ELR (cell line): ENCODE measurements around the gene SAPCD2.
"Not testable (repeated sequence)": the region's sequence is repeated elsewhere in the genome, so short reads cannot be mapped to it uniquely, and the experiment has no call there.

Experiments
- DNase-seq: peaks from one replicate; pipeline ENCODE4 v3.0.0-alpha.2; 2015; ENCODE audit warnings: low read depth

Gene SAPCD2

DNA sequence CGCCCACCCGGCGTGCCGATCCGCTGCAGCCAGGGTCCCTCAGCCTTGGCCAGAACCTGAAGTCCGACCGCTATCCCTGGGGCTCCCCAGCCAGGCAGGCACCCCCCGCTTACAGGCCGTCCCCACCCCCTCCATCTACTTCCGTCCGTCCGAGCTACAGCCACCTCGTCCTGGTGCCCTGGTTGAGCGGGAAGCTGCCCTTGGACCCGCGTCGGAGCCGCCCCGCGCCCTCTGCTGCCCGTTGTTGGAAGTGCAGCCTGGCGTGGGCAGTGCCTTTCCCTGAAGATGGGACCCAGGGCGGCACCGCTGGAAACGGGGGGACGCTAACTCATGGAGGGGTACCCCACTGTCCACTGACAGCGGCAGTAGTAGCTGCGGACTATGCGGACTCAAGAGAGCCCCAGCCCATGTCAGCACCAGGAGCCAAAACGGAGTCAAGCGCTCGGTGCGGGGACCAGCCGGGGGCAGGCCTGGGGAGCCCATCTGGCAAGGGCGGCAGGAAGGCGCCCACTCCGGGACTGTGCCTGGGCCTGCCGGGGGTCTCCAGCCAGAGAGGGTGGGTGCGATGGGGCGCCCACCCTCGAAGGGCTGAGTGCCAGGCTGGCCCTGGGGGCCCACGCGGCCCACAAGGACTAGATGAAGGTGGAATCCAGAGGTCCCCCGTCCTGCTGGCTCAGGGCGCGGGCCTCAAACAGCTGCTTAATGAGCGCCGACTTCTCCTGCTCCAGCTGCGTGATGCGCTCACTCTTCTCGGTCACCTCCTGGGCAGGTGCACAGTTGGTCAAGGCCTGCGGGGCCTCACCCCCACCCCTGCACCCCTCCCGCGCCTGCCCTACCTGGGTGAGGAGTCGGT is 6.1 kb downstream of the SAPCD2 start:
- DNase-seq, result peak; percentile 76

DNA sequence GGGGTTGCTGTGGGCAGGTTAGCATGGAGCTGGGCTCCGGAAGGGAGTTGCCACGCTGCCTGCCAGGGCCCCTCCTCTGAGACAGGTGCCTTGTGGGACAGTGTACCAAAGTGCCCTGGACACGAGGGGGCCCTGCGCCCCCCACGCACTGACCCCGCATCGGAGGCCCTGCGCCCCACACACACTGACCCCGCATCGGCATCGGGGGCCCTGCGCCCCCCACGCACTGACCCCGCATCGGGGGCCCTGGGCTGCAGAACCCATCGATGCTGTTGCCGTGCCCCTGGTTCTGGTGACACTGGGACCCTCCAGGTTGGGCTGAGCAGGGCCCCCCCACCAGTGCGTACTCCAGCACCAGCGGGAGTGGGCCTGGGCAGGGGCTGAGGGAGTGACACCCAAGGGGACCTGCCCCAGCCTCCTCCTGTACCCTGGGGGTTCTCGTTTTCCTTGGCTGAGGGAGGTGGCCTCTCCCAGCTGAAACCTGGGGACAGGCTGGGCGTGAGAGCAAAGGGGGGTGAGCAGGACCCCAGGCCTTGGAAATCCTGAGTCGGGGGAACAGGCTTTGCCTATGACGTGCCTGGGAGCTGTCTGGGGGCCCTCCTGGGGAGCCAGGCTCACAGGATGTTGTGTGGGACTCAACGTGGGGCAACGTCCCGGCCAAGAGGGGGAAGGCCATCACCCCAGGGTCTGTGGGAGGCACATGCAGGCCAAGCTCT is 6.9 kb downstream of the SAPCD2 start:
- no peak for DNase-seq

DNA sequence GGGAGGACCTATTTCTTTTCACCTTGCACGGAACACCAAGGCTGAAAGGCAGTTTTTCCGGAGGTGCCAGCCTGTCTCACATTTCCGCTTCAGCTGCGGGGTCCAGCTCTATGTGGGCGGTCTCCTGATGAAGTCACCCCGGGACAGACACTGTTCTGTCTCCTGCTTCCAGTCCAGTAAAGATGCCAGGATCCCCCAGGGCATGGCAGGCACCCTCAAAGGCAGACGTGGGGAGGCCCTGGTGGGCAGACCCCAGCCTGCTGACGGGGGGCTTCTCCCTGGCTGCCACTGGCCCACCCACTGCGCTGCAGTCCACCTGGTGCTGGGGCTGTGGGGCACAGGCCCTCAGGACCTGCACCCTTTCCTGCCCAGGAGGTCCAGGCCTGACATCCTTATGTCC is 7.6 kb downstream of the SAPCD2 start:
- DNase-seq, result not testable (repeated sequence)

- no peak for DNase-seq
Measured at GRCh38 chr9:137062384-137062783, 8.0 kb downstream of the SAPCD2 start.

DNA sequence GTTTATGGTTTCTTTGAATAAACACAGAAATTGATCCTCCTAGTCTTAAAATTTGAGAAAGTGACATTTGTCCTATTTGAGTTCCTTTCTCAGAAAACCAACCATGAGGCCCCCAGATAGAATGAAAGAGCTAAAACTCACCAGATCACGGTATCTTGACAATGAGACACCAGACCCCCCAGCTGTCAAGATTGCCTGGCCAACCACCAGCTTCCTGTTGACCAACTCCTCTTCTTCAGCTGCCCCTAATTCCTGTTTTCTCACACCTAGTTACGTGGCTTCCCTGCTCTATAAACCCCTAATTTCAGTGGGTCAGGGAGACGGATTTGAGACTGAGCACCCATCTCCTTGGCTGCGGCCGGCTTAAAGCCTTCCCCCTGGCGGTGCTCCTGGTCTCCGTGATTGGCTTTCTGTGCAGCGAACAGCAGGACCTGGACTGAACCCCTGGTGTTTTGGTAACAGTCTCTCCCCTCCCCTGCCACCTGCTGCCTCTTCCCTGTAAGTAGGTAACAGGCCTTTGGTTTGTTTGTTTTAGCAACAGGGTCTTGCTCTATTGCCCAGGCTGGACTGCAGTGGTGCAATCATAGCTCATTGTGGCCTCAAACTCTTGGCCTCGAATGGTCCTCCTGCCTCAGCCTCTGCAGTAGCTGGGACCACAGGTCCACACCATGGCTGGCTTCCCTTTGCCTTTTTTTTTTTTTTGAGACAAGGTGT is 11.7 kb downstream of the SAPCD2 start:
- no peak for DNase-seq

DNA sequence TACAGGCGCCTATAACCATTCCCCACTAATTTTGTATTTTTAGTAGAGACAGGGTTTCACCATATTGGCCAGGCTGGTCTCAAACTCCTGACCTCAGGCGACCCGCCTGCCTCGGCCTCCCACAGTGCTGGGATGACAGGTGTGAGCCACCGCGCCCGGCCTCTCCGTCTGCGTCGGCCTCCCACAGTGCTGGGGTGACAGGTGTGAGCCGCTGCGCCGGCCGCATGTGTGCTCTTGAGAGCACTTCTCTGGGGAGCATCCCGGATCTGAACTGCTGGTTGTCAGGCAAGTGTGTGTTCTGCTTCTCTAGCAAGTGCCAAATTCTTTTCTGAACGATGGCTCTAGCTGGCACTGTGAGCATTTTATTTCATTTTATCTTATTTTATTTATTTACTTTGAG is 12.8 kb downstream of the SAPCD2 start:
- no peak for DNase-seq

DNA sequence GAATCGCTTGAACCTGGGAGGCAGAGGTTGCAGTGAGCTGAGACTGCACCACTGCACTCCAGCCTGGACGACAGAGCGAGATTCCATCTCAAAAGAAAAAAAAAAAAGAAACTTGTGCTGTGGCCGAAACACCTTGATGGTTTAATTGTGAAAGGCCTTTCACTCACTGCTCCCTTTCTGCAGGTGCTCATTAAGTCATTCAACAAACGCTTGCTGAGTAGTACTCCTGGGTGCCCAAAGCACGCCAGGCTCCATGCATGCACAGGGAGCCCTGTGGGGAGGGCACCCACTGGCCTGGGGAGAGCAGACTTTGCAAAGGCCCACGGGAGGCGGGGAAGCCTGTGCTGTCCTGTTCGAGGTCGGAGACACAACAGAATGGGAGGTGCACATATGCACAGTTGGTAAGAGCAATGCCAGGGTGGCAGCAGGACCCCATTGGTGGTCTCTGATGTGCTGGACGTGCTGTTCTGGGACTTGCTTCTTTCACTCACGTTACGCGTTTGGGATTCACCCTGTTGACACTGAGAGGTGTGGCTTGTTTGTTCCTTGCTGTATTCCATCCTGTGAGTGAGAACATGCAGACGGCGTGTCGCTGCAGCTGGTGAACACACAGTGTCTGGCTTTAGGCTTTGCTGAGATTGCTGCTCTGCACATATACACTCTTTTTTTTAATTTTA is 13.5 kb downstream of the SAPCD2 start:
- DNase-seq, result no peak

DNA sequence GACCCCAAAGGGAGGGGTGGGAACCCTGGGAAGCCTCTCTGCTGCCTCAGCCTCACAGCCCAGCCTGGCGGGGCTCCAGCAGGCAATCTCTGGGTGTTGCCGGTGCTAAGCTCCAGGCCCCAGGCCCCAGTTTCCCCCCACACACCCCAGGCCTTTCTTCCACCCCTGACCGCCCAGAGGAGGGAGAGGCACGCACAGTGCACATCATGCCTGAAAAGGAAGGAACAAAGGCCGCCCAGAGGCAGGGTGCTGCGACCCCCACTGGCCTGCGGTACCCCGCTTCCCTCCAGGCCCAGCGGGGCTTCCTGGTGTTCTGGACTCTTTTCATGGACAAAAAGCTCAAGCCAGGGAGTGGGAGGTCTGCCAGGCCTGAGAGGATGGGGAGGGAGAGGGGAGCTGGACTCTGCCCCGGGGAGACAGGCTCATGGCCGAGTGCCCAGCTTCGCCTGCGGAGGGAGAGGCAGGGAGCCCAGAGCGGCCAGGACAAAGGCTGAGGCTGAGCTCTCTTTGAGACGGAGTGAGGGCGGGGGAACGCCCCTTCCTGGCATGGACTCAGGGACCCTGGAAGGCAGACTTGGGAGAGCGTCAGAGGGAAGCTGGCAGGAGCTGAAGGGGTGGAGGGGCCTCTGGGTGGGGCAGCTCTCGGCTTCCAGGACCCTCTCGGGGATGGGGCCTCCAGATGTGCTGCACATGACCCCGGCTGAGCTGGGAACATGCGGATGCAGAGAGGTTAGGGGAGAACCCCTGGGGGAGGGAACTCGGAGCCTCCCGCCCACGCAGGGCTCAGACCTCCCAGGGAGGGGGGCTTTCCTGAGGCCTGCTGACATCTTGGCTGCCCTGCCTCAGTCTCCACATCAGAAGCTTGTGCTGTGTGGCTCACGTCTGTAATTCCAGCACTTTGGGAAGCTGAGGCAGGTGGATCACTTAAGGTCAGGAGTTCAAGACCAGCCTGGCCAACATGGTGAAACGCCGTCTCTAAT is 14.7 kb downstream of the SAPCD2 start:
- DNase-seq, result no peak

- no peak for DNase-seq
Measured at GRCh38 chr9:137054932-137055384, 15.4 kb downstream of the SAPCD2 start.

- DNase-seq, result no peak
Measured at GRCh38 chr9:137053944-137054931, 16.1 kb downstream of the SAPCD2 start, which contains the start of gene ENTPD2. ENTPD2 (minus strand) TSS chr9:137054061; CDS start chr9:137053997, 64 bp downstream.

DNA sequence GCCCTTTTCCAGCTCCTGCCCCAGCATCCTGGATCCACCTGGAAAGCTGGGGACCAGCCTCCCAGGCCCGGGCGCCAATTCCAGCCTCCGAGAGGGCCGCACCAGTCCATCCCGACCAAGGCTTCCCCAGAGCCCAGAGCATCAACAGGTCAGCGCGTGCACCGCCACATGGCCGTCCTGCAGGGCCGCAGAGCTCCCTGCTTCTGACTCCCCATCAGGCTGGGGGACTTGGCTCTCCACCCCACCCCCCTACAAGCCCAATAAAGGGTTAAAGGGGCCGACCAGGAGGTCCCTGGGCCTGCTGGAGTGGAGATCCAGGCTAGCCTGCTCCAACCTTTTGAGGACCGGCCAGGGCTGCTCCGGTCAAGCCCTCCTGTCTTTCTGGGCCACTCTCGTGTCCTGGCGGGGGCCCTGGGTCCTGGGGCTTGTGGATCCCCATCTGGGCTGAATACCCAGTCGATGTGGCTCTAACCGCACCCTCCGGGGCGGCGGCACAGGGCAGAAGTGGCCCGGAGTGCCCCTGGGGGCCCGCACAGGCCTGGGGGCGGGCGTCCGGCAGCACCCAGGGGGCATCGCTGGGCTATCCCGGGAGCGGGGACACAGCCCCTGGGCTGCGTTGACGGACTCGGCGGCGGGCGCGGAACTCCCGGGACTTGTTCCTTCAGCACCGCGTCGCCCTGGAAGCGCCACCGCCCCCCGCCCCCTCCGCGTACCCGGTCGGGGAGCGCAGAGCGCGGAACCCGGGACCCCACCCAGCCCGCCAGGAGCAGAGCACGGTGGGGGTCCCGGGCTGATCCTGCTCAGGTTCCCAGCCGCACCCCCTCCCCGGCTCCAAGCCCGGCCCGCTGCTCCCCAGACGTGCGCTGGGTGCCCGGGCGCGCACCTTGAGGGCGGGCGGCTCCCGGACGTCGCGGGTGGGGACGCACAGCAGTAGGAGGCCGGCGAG is 17.1 kb downstream of the SAPCD2 start:
- DNase-seq, result no peak

GRCh38 chr9:137052293-137052692 is 18.1 kb downstream of the SAPCD2 start:
- DNase-seq, result no peak

GRCh38 chr9:137051145-137051724 is 19.1 kb downstream of the SAPCD2 start:
- no peak for DNase-seq

GRCh38 chr9:137050570-137050969 is 19.8 kb downstream of the SAPCD2 start:
- peak; percentile 38 for DNase-seq

DNA sequence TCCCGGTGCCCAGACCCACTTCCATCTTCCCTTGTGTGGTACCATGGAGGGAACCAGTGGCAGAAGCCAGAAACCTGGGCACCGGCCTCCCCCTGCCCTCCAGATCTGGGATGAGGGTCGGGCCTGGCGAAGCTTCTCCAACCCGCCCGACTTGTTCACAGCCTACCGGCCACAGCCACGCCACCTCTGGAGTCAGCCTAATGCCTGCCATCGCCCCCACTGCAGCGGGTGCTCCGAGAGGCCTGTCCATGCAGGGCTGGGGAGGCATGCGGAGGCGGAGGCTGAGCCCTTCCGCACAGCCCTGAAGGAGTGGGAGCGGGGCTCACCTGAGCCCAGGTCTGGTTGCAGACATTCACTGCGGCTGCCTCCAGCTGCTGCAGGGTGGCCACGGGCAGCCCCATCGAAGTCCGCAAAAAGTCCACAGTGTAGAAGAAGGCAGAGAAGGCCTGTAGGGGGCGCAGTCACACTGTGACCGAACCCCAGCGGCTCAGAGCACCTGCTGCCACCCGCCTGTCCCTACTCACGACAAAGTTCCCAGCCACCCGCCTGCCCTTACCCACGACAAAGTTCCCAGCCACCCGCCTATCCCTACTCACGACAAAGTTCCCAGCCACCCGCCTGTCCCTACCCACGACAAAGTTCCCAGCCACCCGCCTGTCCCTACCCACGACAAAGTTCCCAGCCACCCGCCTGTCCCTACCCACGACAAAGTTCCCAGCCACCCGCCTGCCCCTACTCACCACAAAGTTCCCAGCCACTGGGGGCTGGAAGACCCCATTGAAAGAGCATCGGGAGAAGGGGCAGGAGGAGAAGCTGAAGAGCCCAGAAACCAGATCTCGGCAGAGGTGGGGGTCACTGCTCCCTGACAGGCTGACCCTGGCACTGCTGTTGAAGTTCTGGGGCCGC is 20.6 kb downstream of the SAPCD2 start:
- DNase-seq, result peak; percentile 63

- no peak for DNase-seq
Measured at GRCh38 chr9:137048655-137049543, 21.5 kb downstream of the SAPCD2 start.
